Naive thymus-derived CD4-positive, alpha-beta T cell (primary cell): ENCODE results near the gene RALGPS1. TPM values are rescaled to one million over a fixed set of nuclear protein-coding genes. Genes with fewer than 3 reads are reported as not detected.
A peak's percentile ranks its signal among the peaks of the same experiment; 100 is the strongest.

ENCODE experiments used
- ATAC-seq: fragments of 150-1000 bp; cut with Tn5 transposase; 2 replicates; pipeline ENCODE4 v1.10.0; 2021; ENCODE audit warnings: mild to moderate bottlenecking, moderate library complexity
- CTCF ChIA-PET: fragments of 350-600 bp; sonication (Branson Sonifier 250); formaldehyde crosslinking; loops from one replicate; lab custom pipeline; 2021; ENCODE audit warnings: antibody characterized with exemption; lab: Charles Lee
- POLR2A ChIA-PET: fragments of 350-600 bp; sonication (Branson Sonifier 250); formaldehyde crosslinking; loops from one replicate; lab custom pipeline; 2021; ENCODE audit warnings: antibody characterized with exemption, inconsistent platforms; lab: Charles Lee
- DNase-seq, 9 donors: peaks; one replicate each; pipeline versions ENCODE4 v3.0.0 to v3.0.0-alpha.2; 2020 to 2022; ENCODE audit warnings: mixed read lengths in 1 of 9
- H3K27ac ChIP-seq: one replicate; pipeline ENCODE4 v1.7.0; 2013; ENCODE audit warnings: mild to moderate bottlenecking, low read depth, low read length, moderate library complexity
- H3K27me3 ChIP-seq, 2 donors: one replicate each; pipeline ENCODE4 v1.7.0; 2013; ENCODE audit warnings: low read length in 2 of 2, mild to moderate bottlenecking in 2 of 2, moderate library complexity in 2 of 2; ENCODE audit not compliant: control insufficient read depth in 2 of 2, insufficient read depth in 2 of 2
- H3K36me3 ChIP-seq, 3 experiments: 1 replicate in 2 of 3; 2 replicates in 1 of 3; pipeline ENCODE4 v1.7.0; 2013; ENCODE audit warnings: low read length in 3 of 3, mild to moderate bottlenecking in 3 of 3, moderate library complexity in 1 of 3; ENCODE audit not compliant: insufficient read depth in 3 of 3, control insufficient read depth in 2 of 3
- H3K4me1 ChIP-seq, 2 donors: one replicate each; pipeline ENCODE4 v1.7.0; 2013; ENCODE audit warnings: low read length in 2 of 2, mild to moderate bottlenecking in 2 of 2, moderate library complexity in 1 of 2; ENCODE audit not compliant: control insufficient read depth in 2 of 2, insufficient read depth in 2 of 2
- H3K4me3 ChIP-seq: 2 replicates; pipeline ENCODE4 v1.7.0; 2013; ENCODE audit warnings: mild to moderate bottlenecking, low read length
- H3K9me3 ChIP-seq, 3 experiments: 1 replicate in 2 of 3; 2 replicates in 1 of 3; pipeline ENCODE4 v1.7.0; 2013; ENCODE audit warnings: low read length in 3 of 3; ENCODE audit not compliant: control insufficient read depth in 2 of 3
- H3K27ac Mint-ChIP-seq, 9 donors: one replicate each; pipeline ENCODE4 v1.8.0; 2020 to 2022; ENCODE audit warnings: mixed read lengths in 9 of 9, mild to moderate bottlenecking in 8 of 9, moderate library complexity in 5 of 9, inconsistent platforms in 2 of 9
- H3K27me3 Mint-ChIP-seq, 5 donors: one replicate each; pipeline ENCODE4 v1.8.0; 2021 to 2022; ENCODE audit warnings: mixed read lengths in 5 of 5, mild to moderate bottlenecking in 1 of 5
- H3K36me3 Mint-ChIP-seq, 5 donors: one replicate each; pipeline ENCODE4 v1.8.0; 2020 to 2022; ENCODE audit warnings: mixed read lengths in 5 of 5, mild to moderate bottlenecking in 3 of 5, inconsistent platforms in 1 of 5
- H3K4me1 Mint-ChIP-seq, 7 donors: one replicate each; pipeline ENCODE4 v1.8.0; 2020 to 2022; ENCODE audit warnings: mixed read lengths in 7 of 7, mild to moderate bottlenecking in 3 of 7, inconsistent platforms in 1 of 7
- H3K4me3 Mint-ChIP-seq, 10 donors: one replicate each; pipeline ENCODE4 v1.8.0; 2020 to 2022; ENCODE audit warnings: mild to moderate bottlenecking in 10 of 10, mixed read lengths in 10 of 10, moderate library complexity in 6 of 10, inconsistent platforms in 2 of 10
- H3K9me3 Mint-ChIP-seq, 11 donors: one replicate each; pipeline ENCODE4 v1.8.0; 2020 to 2022; ENCODE audit warnings: mixed read lengths in 11 of 11, mild to moderate bottlenecking in 4 of 11, inconsistent platforms in 1 of 11, moderate library complexity in 1 of 11
- intact Hi-C, 2 donors: fragments of 100-400 bp; cut with micrococcal nuclease; formaldehyde crosslinking; loops; one replicate each; pipeline ENCODE4 v1.15.1; 2023
- polyA plus RNA-seq, 2 donors: library from polyadenylated mRNA; unstranded; fragments of 300-500 nt; fragmentation: Illumina TruSeq; gene quantifications; one replicate each; pipeline ENCODE4 v1.2.3, GENCODE V29; 2021
- total RNA-seq, 6 experiments: library from RNA in 5 of 6; stranded (reverse) in 5 of 6; gene quantifications; 1 replicate in 5 of 6; 2 replicates in 1 of 6; pipeline ENCODE4 v1.2.3 and lab custom pipeline; 2021 to 2026

The RALGPS1 gene
- total and polyA plus RNA-seq, 7 experiments from 2014 or later, result 1.0 to 8.3 (median 4.1) TPM

- Mint-ChIP-seq H3K27me3 (peaks cover 0 to 22% (median 0%) of the 10 kb centered on the region in 5 donors), H3K9me3 (no peaks in the 10 kb centered on the region), H3K4me3 (no peak overlapping the region), H3K36me3 (no peaks in the 10 kb centered on the region), H3K27ac (no peak overlapping the region), H3K4me1 (peaks cover 0 to 36% (median 8%) of the 10 kb centered on the region in 7 donors)
- Histone ChIP-seq H3K9me3 (no peaks in the 10 kb centered on the region), H3K27ac (no peak overlapping the region), H3K4me1 (no peaks in the 10 kb centered on the region), H3K4me3 (no peak overlapping the region), H3K27me3 (no peaks in the 10 kb centered on the region), H3K36me3 (no peaks in the 10 kb centered on the region)
- DNase-seq, result no peak
- ATAC-seq, result no peak
- ChIA-PET CTCF (no interaction called here), POLR2A (no interaction called here)
- intact Hi-C loops, result no loop called here
These were observed 244.8 kb downstream of the RALGPS1 start for GRCh38 chr9:127159325-127159801.

GRCh38 chr9:127159949-127160610 is 245.5 kb downstream of the RALGPS1 start:
- no peak overlapping the region for H3K4me3 Mint-ChIP-seq
- H3K36me3 Mint-ChIP-seq, result no peaks in the 10 kb centered on the region
- H3K27ac Mint-ChIP-seq, result no peak overlapping the region
- ChIA-PET POLR2A (no interaction called here), CTCF (no interaction called here)
- H3K27me3 Mint-ChIP-seq, result peaks cover 0 to 16% (median 0%) of the 10 kb centered on the region in 5 donors
- no peaks in the 10 kb centered on the region for H3K4me1 ChIP-seq
- no peaks in the 10 kb centered on the region for H3K27me3 ChIP-seq
- H3K36me3 ChIP-seq, result no peaks in the 10 kb centered on the region
- no peak overlapping the region for H3K4me3 ChIP-seq
- DNase-seq (peak in 1 of 9 donors; percentile 11), ATAC-seq (no peak)
- no peak overlapping the region for H3K27ac ChIP-seq
- no peaks in the 10 kb centered on the region for H3K9me3 Mint-ChIP-seq
- intact Hi-C loops, result no loop called here
- H3K9me3 ChIP-seq, result no peaks in the 10 kb centered on the region
- H3K4me1 Mint-ChIP-seq, result peaks cover 0 to 28% (median 8%) of the 10 kb centered on the region in 7 donors

GRCh38 chr9:127161081-127161624 is 246.6 kb downstream of the RALGPS1 start:
- Histone ChIP-seq H3K4me3 (no peak overlapping the region), H3K36me3 (no peaks in the 10 kb centered on the region), H3K9me3 (no peaks in the 10 kb centered on the region), H3K27ac (no peak overlapping the region), H3K27me3 (no peaks in the 10 kb centered on the region), H3K4me1 (no peaks in the 10 kb centered on the region)
- ChIA-PET POLR2A (no interaction called here), CTCF (no interaction called here)
- H3K9me3 Mint-ChIP-seq, result no peaks in the 10 kb centered on the region
- H3K27me3 Mint-ChIP-seq, result peaks cover 0 to 11% (median 0%) of the 10 kb centered on the region in 5 donors
- H3K4me3 Mint-ChIP-seq, result no peak overlapping the region
- H3K4me1 Mint-ChIP-seq, result peaks cover 0 to 27% (median 8%) of the 10 kb centered on the region in 7 donors
- no peak overlapping the region for H3K27ac Mint-ChIP-seq
- H3K36me3 Mint-ChIP-seq, result no peaks in the 10 kb centered on the region
- intact Hi-C loops, result no loop called here
- ATAC-seq (no peak), DNase-seq (no peak)

- POLR2A ChIA-PET, result no interaction called here
- Mint-ChIP-seq H3K27me3 (peaks cover 0 to 2% (median 0%) of the 10 kb centered on the region in 5 donors), H3K36me3 (peaks cover 0 to 5% (median 0%) of the 10 kb centered on the region in 5 donors), H3K27ac (peak overlapping the region in 2 of 9 donors; percentile 7 to 39), H3K4me3 (no peak overlapping the region), H3K9me3 (no peaks in the 10 kb centered on the region), H3K4me1 (peaks cover 3 to 32% (median 8%) of the 10 kb centered on the region in 7 donors)
- Histone ChIP-seq H3K4me1 (no peaks in the 10 kb centered on the region), H3K4me3 (no peak overlapping the region), H3K9me3 (no peaks in the 10 kb centered on the region), H3K27ac (no peak overlapping the region), H3K36me3 (no peaks in the 10 kb centered on the region), H3K27me3 (no peaks in the 10 kb centered on the region)
- CTCF ChIA-PET, result no interaction called here
- no peak for DNase-seq
- peak; percentile 40 for ATAC-seq
- intact Hi-C loops, result no loop called here
These were observed 247.7 kb downstream of the RALGPS1 start for GRCh38 chr9:127162046-127162863.

GRCh38 chr9:127162864-127163365 is 248.3 kb downstream of the RALGPS1 start:
- Mint-ChIP-seq H3K27ac (peak overlapping the region in 1 of 9 donors; percentile 9), H3K4me3 (no peak overlapping the region), H3K27me3 (peaks cover 0 to under 1% (median 0%) of the 10 kb centered on the region in 5 donors), H3K36me3 (peaks cover 0 to 8% (median 0%) of the 10 kb centered on the region in 5 donors), H3K4me1 (peaks cover 3 to 32% (median 8%) of the 10 kb centered on the region in 7 donors), H3K9me3 (no peaks in the 10 kb centered on the region)
- DNase-seq (no peak), ATAC-seq (no peak)
- Histone ChIP-seq H3K4me3 (no peak overlapping the region), H3K36me3 (no peaks in the 10 kb centered on the region), H3K4me1 (no peaks in the 10 kb centered on the region), H3K27ac (no peak overlapping the region), H3K9me3 (no peaks in the 10 kb centered on the region), H3K27me3 (no peaks in the 10 kb centered on the region)
- POLR2A ChIA-PET, result no interaction called here
- CTCF ChIA-PET, result no interaction called here
- intact Hi-C loops, result no loop called here

GRCh38 chr9:127163409-127163808 is 248.8 kb downstream of the RALGPS1 start:
- no peaks in the 10 kb centered on the region for H3K27me3 Mint-ChIP-seq
- peaks cover 3 to 32% (median 8%) of the 10 kb centered on the region in 7 donors for H3K4me1 Mint-ChIP-seq
- Histone ChIP-seq H3K9me3 (no peaks in the 10 kb centered on the region), H3K4me3 (no peak overlapping the region), H3K27me3 (no peaks in the 10 kb centered on the region), H3K4me1 (no peaks in the 10 kb centered on the region), H3K36me3 (no peaks in the 10 kb centered on the region), H3K27ac (no peak overlapping the region)
- CTCF ChIA-PET, result no interaction called here
- H3K9me3 Mint-ChIP-seq, result no peaks in the 10 kb centered on the region
- DNase-seq (no peak), ATAC-seq (no peak)
- intact Hi-C loops, result no loop called here
- peaks cover 0 to 10% (median 0%) of the 10 kb centered on the region in 5 donors for H3K36me3 Mint-ChIP-seq
- H3K4me3 Mint-ChIP-seq, result no peak overlapping the region
- H3K27ac Mint-ChIP-seq, result no peak overlapping the region
- POLR2A ChIA-PET, result interaction anchor here (0.5 kb wide), 2 partner anchors 152 to 1197 kb away, joined by 3 read pairs; no protein-coding TSS in a partner anchor
